Stimulated activated CD8-positive, alpha-beta memory T cell treated with anti-CD3 and anti-CD28 coated beads, Interleukin-2, amount 100 ng/mL, for 1 hour (primary cell): Measurements from ENCODE around the gene CDC42SE2.
"Not testable (repeated sequence)": the region's sequence is repeated elsewhere in the genome, so short reads cannot be mapped to it uniquely, and the experiment has no call there.

ENCODE experiments used
- DNase-seq, 2 donors: peaks; one replicate each; pipeline ENCODE4 v3.0.0-alpha.2; 2020; ENCODE audit warnings: low read depth in 2 of 2

Gene CDC42SE2

GRCh38 chr5:131366428-131366827, 102.6 kb downstream of the CDC42SE2 start:
- DNase-seq, result no peak

DNA sequence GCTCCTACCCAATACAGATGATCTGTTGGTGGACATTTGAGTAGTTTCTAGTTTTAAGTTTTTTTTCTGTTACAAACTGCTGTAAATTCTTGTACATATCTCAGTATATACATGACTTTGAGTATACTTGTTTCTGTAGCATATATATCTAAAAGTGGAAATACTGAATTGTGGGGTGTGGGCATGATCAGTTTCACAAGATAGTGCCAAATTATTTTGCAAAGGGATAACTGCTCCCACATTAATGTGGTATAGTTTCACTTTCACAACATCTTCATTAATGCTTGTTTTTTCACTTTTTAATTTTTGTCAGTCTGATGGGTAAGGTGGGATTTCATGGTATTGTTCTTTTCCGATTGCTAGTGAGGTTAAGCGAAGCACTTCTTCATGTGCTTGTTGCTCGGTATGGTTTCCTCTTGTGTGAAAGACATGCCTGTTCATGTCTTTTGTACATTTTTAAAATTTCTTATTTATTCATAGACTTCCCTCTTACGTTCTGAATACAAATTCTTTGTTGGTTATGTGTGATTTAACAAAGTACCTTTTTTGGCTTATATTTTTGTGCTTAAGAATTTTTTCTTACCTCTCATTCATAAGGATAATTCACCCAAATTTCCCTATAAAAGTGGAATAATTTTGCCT, 103.5 kb downstream of the CDC42SE2 start:
- DNase-seq, result no peak

DNA sequence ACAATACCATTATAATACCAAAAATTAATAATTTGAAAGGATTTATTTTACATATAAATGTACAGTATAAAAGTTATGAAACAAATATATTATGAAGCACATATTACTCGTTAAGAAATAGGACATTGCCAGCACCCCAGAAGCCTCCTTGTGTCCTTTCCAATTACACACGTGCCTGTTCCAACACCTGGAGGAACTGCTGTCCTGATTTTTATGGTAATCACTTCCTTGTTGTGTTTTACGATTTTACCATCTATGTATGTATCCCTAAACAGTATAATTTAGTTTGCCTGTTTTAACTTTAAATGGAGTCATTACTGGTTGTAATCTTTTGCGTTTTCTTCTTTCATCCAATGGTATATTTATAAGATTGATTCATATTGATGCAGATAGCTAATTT, 105.0 kb downstream of the CDC42SE2 start:
- no peak for DNase-seq

DNA sequence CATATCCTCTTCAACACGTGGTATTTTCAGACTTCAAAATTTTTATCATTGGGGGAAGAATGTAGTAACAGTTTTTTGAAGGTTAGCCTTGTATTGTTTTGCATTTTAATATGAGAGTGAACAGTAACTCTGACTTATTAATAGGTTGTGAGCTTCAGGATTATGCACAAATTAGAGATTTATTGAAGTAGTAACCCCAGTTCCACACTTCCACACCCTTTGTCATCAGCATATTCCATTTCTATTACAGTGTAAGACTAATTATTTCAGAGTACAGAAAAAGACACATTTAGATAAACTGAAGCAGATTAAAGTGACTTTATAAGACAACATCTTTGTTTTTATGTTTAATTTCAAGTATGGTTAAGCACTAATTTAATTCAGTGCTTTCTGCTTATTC, 105.7 kb downstream of the CDC42SE2 start:
- no peak for DNase-seq

DNA sequence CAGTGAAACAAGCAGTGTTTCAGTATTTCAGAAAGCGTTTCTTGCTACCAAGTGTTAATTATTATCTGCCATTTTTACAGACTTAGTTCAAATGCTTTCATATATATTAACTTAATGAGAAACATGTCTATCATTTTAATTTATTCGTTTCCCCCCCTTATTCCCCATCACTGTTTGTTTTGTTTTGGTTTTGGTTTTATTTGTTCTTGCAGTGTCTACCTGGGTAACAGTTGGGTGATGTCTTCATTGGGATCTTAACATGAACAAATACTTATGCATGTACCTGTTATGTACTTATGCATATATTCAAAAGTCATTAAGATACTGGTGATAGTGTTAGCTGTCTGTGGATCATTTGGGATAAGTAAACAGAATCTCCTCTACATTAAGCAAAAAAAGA, 108.0 kb downstream of the CDC42SE2 start:
- DNase-seq, result no peak

GRCh38 chr5:131373265-131373664, 109.4 kb downstream of the CDC42SE2 start:
- no peak for DNase-seq

GRCh38 chr5:131375351-131375750, 111.5 kb downstream of the CDC42SE2 start:
- DNase-seq, result no peak

GRCh38 chr5:131377346-131377745, 113.5 kb downstream of the CDC42SE2 start:
- DNase-seq, result no peak

DNA sequence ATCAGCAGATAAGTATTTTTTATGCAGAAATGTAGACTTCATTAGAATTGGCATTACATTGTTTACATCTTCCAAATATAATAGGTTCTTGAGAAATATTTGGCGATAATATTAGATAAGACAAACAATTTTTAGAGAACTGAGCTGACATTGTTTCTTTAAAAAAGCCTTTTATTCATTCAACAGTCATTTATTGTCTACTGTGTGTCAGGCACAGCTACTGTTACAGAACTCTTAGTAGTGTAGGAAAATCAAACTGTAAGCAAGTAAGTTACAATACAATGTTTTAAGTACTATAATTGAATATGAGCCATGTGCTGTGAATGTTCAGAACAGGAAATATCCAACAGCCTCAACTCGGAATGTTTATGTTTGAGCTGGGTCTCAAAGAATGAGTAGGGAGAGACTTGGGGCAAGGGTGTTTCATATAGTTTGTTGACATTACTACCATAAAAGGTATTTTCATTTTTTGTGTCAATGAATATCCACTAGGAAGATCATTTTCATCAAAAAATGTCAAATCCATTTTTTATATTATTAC, 114.0 kb downstream of the CDC42SE2 start:
- no peak for DNase-seq

DNA sequence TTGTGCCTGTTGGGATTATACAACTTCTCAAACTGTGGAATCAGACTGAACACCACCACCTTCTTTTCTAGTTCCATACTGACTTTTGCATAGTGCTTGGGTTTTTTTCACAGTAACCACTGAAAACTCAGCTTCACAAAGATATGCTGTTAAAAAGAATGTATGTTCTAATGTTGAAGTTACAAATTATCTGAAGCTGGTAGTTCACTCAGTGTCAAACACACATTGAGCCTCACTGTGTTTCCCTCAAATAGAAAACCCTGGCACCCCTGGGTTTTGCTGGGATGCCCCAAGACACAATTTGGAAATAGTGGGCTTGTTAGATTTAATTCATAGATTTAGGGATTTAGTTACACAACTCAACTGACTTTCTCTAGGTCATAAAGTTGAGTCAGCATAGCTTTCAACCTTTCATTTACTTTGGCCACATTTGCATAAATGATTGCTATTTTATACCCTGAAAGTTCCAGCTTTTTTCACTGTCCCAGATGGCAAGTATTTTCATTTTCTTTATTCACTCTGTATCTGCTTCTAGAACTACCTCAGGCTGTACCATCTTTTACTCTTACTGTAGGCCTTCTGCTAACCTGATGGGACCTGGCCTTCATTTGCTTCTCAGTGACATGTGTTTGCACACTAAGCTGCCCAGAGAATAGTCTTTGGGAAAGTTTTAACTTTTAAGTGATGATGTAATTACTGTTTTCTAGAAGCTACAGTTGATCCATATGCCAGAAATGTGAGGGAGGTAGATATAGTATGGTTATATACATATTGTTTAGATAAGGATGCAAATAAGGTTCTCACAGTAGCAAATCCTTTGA, 115.1 kb downstream of the CDC42SE2 start:
- DNase-seq, result no peak

DNA sequence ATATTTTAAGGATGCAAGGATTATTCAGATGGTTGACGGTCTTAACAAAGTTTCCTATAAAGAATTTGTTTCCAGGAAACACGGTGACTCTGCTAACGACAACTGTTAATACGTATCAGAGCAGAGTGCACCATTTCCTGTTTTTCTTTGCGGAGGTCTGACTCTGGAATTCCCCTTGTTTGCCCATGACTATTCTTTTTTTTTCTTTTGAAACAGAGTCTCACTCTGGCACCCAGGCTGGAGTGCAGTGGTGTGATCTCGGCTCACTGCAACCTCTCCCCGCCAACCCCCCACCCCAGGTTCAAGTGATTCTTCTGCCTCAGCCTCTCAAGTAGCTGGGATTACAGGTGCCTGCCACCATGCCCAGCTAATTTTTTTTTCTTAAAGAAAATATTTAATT, 115.9 kb downstream of the CDC42SE2 start:
- DNase-seq, result peak; percentile 31 to 34

GRCh38 chr5:131380238-131380637, 116.4 kb downstream of the CDC42SE2 start:
- DNase-seq, result not testable (repeated sequence)

DNA sequence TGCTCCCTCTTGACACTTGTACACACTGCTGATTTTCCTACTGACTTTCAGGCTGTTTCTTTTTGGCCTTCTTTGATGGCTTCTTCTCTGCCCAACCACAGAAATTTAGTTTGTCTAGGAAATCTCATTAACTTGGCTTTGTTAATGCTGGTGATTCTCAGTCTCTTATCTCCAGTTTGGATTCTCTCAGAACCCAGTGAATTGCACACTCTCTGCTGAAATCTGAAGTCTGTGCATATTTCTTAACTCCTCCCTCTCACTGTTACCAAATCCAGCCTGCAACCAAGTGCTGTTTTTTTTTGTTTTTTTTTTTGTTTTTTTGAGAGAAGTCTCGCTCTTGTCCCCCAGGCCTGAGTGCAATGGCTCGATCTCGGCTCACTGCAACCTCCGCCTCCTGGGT, 117.2 kb downstream of the CDC42SE2 start:
- DNase-seq, result no peak

- DNase-seq, result no peak
These were observed 117.9 kb downstream of the CDC42SE2 start for GRCh38 chr5:131381777-131382176.

DNA sequence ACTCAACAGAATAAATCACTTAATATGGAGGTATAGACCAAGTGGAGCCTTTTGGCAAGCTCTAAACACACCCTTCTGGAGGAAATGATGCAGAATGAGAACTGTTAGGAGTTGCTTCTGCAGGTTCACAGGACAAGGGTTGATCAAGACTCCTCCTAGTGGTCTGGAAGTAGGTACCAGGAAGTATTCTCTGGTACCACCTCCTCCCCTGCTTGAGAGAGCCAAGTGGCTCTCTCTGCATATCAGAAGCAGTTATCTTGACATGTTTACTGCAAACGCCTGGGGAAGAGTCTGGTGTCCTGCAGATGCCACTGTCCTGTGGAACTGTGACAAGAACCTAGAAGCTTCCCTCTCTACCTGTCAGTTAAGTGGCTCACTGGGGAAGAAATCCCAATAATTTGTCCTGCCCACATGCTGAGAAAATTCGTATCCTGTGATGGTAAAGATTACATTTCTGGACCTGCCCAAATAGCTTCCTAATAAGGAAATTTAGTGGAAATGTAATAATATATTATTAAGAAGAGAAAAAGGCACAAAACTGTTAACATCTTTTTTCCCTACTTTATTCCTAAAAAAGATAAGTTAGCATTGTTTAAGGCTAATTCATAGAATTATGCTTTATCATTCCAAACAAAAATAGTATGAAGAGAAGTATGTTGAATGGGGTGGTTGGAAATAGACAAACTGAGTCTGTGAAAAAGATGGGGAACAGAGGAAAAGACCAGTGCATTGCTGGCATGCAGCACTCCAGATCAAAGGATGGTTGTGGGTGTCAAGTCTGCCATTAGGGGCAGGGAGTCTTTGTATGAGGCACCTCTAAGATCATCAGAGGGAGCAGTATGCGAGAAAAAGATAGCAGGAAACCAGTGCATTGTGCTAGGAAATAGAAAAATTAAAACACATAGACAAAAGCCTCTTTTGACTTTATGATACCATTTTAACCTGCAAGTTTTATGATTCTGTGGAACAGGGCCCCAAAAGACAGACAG, 118.8 kb downstream of the CDC42SE2 start:
- no peak for DNase-seq

- no peak for DNase-seq
These were observed 120.3 kb downstream of the CDC42SE2 start for GRCh38 chr5:131384173-131384572.

- no peak for DNase-seq
These were observed 120.9 kb downstream of the CDC42SE2 start for GRCh38 chr5:131384616-131385214.

GRCh38 chr5:131386124-131386523, 122.3 kb downstream of the CDC42SE2 start:
- no peak for DNase-seq

DNA sequence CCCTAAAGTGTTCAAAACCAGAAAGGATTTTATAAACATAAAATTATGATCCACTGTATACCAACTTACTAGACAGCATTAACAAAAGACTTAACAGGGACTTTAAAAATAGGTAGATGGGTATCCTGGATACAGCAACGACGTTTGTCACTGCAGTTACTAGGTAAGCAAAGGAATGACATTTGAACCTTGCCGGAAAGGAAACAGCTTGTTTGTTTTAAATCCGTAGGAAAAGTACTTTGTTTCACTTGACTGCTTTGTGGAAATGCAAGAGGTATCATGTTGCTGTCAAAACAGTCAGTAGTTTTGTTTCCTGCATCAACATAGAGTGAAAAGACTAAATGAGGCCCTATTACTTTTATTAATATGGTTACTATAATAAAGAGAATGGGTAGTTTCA, 122.9 kb downstream of the CDC42SE2 start:
- DNase-seq, result no peak

GRCh38 chr5:131387255-131387654, 123.4 kb downstream of the CDC42SE2 start:
- no peak for DNase-seq

GRCh38 chr5:131389096-131389868, 125.4 kb downstream of the CDC42SE2 start:
- DNase-seq, result no peak
